DOHH2 (cell line): ENCODE results near the gene ZNRF4.

Experiments used
- H3F3A ChIP-seq: fragments of 200-600 bp; sonication (generic), shearing (Covaris generic); 2 replicates; pipeline ENCODE4 v1.6.0; 2016; ENCODE audit warnings: antibody characterized with exemption, mild to moderate bottlenecking; ENCODE audit not compliant: control insufficient read depth, insufficient read depth
- H3K27ac ChIP-seq: fragments of 200-600 bp; sonication (generic); 2 replicates; pipeline ENCODE4 v1.5.1; 2014; ENCODE audit warnings: low read depth, mild to moderate bottlenecking, low read length, moderate library complexity
- H3K27me3 ChIP-seq: fragments of 200-600 bp; sonication (generic); 2 replicates; pipeline ENCODE4 v1.6.1; 2014; ENCODE audit warnings: mild to moderate bottlenecking, low read length, mixed read lengths; ENCODE audit not compliant: control insufficient read depth
- H3K36me3 ChIP-seq: fragments of 200-600 bp; sonication (generic); 2 replicates; pipeline ENCODE4 v1.6.1; 2014; ENCODE audit warnings: mild to moderate bottlenecking, low read length, moderate library complexity, mixed read lengths; ENCODE audit not compliant: control insufficient read depth
- H3K4me1 ChIP-seq: fragments of 200-600 bp; sonication (generic); 2 replicates; pipeline ENCODE4 v1.6.1; 2014; ENCODE audit warnings: mild to moderate bottlenecking, low read length, mixed read lengths; ENCODE audit not compliant: control insufficient read depth
- H3K4me2 ChIP-seq: fragments of 200-600 bp; sonication (generic); 2 replicates; pipeline ENCODE4 v1.6.0; 2014; ENCODE audit warnings: mild to moderate bottlenecking, low read length, moderate library complexity
- H3K4me3 ChIP-seq: fragments of 200-600 bp; sonication (generic); 2 replicates; pipeline ENCODE4 v1.5.1; 2014; ENCODE audit warnings: mild to moderate bottlenecking, low read length, mixed read lengths
- H3K79me2 ChIP-seq: fragments of 200-600 bp; sonication (generic); 2 replicates; pipeline ENCODE4 v1.6.1; 2014; ENCODE audit warnings: mild to moderate bottlenecking, low read length, mixed read lengths; ENCODE audit not compliant: control insufficient read depth
- H3K9me2 ChIP-seq: fragments of 200-600 bp; sonication (generic); replicated peaks from 2 replicates; pipeline ENCODE4 v1.6.1; 2014; ENCODE audit warnings: mild to moderate bottlenecking, low read length, mixed read lengths; ENCODE audit not compliant: control insufficient read depth
- H3K9me3 ChIP-seq: fragments of 200-600 bp; sonication (generic); 2 replicates; pipeline ENCODE4 v1.6.1; 2014; ENCODE audit warnings: antibody characterized with exemption, low read length, mixed read lengths; ENCODE audit not compliant: control insufficient read depth, insufficient read depth
- H4K20me1 ChIP-seq: fragments of 200-600 bp; sonication (generic); 2 replicates; pipeline ENCODE4 v1.6.0; 2014; ENCODE audit warnings: low read depth, mild to moderate bottlenecking, antibody characterized with exemption, low read length, moderate library complexity; ENCODE audit not compliant: control insufficient read depth, insufficient read depth
- EZH2phosphoT487 ChIP-seq: fragments of 200-600 bp; sonication (generic); IDR thresholded peaks from 2 replicates; pipeline ENCODE4 v1.6.1; 2017; ENCODE audit warnings: borderline replicate concordance, mild to moderate bottlenecking, antibody characterized with exemption, low read length, moderate library complexity, mixed read lengths
- TF ChIP-seq, protein P1 (sequence below): fragments of 200-600 bp; sonication (generic); IDR thresholded peaks from one replicate; pipeline ENCODE4 v1.5.1; 2014; ENCODE audit warnings: antibody characterized with exemption, mild to moderate bottlenecking, low read depth, low read length; ENCODE audit not compliant: poor library complexity, severe bottlenecking

ZNRF4 gene

DNA sequence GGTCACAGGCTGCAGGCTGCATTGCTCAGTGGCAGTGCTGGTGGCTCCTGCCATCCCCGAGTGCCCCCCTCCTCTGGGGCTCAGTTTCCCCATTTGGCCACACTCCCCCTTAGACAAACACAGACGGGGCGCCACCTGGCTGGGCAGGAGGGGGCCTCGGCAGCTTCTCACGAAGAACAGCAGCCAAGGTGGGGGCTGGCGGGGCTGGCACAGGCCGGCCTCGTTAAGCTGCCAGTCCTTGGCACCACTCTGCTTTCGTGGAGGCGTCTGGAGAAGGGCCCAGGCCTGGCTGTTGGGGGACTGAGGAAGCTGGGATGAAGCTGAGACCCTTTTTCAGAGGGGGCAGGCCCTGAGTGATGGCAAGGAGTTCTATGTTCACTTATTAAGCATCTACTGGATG, 3.7 kb upstream of the ZNRF4 start:
- no peak for TF ChIP-seq EZH2phosphoT487
- TF ChIP-seq, protein P1, sequence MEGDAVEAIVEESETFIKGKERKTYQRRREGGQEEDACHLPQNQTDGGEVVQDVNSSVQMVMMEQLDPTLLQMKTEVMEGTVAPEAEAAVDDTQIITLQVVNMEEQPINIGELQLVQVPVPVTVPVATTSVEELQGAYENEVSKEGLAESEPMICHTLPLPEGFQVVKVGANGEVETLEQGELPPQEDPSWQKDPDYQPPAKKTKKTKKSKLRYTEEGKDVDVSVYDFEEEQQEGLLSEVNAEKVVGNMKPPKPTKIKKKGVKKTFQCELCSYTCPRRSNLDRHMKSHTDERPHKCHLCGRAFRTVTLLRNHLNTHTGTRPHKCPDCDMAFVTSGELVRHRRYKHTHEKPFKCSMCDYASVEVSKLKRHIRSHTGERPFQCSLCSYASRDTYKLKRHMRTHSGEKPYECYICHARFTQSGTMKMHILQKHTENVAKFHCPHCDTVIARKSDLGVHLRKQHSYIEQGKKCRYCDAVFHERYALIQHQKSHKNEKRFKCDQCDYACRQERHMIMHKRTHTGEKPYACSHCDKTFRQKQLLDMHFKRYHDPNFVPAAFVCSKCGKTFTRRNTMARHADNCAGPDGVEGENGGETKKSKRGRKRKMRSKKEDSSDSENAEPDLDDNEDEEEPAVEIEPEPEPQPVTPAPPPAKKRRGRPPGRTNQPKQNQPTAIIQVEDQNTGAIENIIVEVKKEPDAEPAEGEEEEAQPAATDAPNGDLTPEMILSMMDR: no peak
- Histone ChIP-seq H3K4me3 (no peak overlapping the region), H4K20me1 (no peaks in the 10 kb centered on the region), H3K9me3 (no peaks in the 10 kb centered on the region), H3K4me2 (no peak overlapping the region), H3K27me3 (no peaks in the 10 kb centered on the region), H3K36me3 (no peaks in the 10 kb centered on the region), H3K79me2 (no peaks in the 10 kb centered on the region), H3F3A (no peaks in the 10 kb centered on the region), H3K27ac (no peak overlapping the region), H3K4me1 (no peaks in the 10 kb centered on the region), H3K9me2 (no peaks in the 10 kb centered on the region)

DNA sequence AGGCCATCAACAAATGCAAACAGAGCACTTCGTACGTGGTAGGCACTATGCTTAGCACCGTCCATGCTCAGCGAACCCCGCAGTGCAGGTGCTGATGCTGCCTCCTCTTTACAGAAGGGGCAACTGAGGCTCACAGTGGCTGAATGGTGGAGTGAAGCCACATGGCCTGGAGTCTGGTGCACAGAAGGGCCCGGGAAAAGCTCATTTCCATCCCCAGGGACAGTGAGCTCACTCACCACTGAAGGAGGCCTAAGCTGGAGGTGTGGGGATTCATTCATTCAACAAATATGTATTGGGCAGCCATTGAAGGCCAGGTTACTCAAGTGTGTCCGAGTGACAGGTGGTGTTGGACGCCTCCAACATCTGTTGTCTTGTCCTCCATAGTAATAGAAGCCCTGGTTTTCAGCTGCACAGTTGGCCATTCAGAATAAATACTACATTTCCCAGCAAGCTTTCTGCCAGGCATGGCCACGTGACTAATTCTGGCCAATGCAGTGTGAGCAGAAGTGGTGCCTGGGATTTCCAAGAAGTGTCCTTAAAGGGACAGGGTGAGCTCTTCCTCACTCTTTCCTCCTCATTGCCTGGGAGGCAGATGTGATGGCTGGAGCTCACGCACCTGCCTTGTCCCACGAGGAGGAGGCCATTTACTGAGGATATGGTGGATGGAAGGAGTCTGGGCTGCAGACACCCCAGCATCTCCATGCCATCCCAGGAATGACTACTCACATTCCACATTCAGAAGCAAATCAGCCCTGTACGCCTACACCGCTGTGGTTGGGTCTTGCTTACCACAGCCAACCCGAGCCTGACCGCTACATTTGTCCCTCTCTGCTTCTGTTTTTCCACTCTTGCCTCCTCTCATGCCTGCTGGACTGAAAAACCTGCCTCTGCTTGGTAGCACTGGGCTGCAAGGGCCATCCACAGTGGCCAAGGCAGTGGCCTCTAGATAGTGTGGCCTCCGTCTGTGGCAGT, 2.3 kb upstream of the ZNRF4 start:
- Histone ChIP-seq H4K20me1 (no peaks in the 10 kb centered on the region), H3K9me2 (no peaks in the 10 kb centered on the region)

DNA sequence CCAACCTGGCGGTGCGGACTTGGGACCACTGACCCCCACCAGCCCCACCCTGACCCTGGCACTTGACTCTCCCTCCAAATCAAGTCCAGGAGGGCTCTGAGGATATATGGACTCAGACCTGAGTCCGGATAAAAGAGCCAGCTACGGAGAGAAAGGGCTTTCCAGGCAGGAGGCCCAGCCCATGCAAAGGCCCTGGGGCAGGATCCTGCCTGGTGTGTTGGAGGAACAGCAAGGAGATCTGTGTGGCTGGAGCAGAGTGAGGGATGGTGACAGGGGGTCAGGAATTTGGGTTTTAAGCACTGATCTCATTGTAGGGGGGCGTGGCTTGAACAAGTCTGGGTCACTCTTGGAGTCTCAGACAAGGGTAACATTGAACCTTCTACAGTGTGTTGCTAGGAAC, 474 bp upstream of the ZNRF4 start:
- no peaks in the 10 kb centered on the region for H3K79me2 ChIP-seq
- no peaks in the 10 kb centered on the region for H3K4me1 ChIP-seq
- H4K20me1 ChIP-seq: no peaks in the 10 kb centered on the region
- no peak overlapping the region for H3K4me2 ChIP-seq
- no peaks in the 10 kb centered on the region for H3K9me2 ChIP-seq
- H3K9me3 ChIP-seq: no peaks in the 10 kb centered on the region
- H3F3A ChIP-seq: no peaks in the 10 kb centered on the region
- TF ChIP-seq EZH2phosphoT487: no peak
- TF ChIP-seq, protein P1: no peak
- H3K27ac ChIP-seq: no peak overlapping the region
- no peaks in the 10 kb centered on the region for H3K36me3 ChIP-seq
- H3K4me3 ChIP-seq: no peak overlapping the region
- H3K27me3 ChIP-seq: no peaks in the 10 kb centered on the region

More for the DNA sequence above, 2.3 kb upstream of the ZNRF4 start:
- TF ChIP-seq EZH2phosphoT487: no peak
- TF ChIP-seq, protein P1: no peak
- Histone ChIP-seq H3K27ac (no peak overlapping the region), H3K36me3 (no peaks in the 10 kb centered on the region), H3K79me2 (no peaks in the 10 kb centered on the region), H3K27me3 (no peaks in the 10 kb centered on the region), H3F3A (no peaks in the 10 kb centered on the region), H3K9me3 (no peaks in the 10 kb centered on the region), H3K4me2 (no peak overlapping the region), H3K4me3 (no peak overlapping the region), H3K4me1 (no peaks in the 10 kb centered on the region)
